Dedifferentiated amniotic fluid mesenchymal stem cell (primary cell): ENCODE results near the gene C4orf50.

Experiments
- DNase-seq: peaks from one replicate; pipeline ENCODE4 v3.0.0-alpha.2; 2016; ENCODE audit errors: extremely low spot score

The C4orf50 gene

DNA sequence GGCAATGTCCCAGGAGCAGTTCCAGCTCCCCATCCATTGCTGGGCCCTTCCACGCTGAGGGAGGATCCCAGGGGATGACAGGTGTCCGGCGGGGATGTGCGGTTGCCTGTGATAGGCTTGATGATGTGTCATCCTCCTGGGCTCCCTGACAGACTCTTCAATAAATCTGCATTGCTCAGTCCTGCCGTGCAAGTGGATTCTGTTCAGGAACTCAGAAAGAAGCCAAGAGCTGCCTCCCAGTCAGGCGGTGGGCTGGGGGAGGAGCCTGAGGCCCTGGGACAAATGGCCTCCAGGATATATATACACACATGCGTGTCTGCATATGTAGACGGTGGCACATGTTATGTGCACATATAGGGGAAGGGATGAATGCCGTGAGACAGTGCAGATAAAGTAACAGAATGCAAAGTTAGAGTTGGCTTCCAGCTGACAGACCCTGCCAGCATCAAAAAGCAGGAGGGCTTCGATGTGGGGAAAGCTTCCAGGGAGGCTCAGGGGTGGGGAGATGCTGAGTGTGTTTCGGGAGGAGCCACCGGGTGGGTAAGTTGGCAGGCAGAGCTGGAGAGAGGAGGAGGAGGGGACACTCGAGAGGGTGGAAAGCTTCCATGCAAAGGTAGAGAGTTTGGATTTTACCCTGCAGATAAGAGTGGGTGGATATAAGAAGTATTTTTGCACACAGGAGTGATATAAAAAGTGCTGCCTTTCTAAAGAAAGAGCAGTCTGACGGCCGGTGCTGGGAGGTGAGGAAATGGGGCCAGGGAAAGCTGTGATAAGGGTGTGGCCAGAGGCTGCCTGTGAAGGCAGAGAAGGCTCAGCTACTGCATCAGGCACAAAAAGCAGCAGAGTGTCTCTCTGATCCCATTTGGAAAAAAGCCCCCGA, 96.9 kb downstream of the C4orf50 start:
- DNase-seq: no peak

DNA sequence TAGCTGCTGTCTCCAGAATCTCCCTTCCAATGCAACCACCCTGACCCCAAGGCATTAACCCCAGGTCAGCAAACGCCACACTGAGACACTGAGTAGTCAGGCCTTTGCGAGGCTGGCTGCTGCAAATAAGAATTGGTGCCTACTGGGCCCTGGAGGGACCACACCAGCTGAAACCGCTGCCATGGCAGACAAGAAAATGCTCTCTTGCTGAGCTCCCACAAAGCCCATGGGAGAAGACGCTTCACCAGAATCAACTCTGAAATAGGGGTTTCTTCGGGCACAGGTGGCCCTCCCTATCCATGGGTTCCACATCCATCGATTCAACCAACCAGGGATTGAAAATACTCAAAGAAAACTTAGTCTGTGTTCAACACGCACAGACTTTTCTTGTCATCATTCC, 98.7 kb downstream of the C4orf50 start:
- no peak for DNase-seq

DNA sequence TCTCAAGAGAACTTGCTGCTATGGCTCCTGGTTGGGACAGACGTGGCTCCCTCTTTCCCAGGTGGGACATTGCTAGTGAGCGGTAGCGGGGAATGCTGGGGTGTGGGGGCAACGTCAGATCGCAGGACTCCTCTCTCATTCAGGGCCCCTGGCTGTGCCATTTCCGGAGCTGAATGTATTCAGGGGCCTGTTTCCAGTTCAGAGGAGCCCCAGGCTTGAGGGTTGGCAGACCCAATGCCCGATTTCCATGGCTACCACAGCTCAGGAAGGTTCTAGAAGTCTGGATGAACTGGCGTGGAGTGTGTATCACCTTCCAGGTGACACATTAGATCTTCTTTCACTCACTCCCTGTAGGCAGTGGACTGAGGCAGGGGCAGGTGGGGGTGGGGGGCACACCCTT, 99.2 kb downstream of the C4orf50 start:
- DNase-seq: no peak

DNA sequence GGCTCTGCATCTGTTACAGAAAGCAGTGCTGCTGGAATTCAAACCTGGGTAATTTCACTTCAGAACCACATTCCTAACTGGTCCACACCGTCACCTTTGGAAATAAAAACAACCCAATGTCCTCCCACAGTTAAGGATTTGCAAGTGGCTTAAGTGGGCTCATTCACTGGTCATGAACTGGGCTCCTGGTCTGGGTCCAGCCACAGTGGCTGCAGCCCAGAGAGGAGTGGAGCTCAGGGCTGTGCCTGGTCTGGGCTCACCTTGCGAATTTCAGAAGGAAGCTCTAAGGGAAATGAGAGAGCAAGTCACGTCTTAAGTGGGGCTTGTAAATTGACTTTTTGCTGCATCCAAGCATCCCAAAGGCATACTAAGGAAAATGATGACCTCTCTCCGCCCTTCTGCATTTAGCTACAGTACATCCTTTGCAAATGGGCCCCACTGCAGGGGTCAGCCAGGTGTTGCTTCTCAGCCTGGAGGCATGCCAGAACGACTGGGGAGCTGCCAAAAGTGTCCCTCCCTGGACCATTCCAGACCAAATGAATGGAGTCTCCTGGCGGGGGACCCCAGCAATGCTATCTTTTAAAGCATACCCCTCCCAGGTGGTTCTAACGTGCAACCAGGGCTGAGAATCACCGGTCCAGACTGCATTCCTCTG, 99.8 kb downstream of the C4orf50 start:
- no peak for DNase-seq

DNA sequence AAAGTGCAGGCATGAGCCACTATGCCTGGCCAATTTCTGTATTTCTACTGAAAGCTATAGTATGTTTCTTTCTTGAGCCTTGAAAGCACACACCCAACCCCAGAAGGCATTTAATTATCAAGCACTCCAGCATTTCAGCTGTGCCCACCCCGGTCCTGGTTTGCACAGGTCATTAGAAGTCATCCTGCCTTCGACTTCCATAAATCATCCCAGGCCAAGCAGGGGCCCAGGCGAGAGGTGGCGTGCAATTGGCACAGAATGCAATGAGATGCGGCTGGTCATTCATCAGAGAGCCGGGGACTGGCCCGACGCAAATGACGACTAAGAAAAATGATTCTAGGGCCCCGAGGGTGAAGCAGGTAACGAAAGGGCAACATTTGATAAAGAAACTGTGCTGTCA, 100.6 kb downstream of the C4orf50 start:
- DNase-seq: no peak

DNA sequence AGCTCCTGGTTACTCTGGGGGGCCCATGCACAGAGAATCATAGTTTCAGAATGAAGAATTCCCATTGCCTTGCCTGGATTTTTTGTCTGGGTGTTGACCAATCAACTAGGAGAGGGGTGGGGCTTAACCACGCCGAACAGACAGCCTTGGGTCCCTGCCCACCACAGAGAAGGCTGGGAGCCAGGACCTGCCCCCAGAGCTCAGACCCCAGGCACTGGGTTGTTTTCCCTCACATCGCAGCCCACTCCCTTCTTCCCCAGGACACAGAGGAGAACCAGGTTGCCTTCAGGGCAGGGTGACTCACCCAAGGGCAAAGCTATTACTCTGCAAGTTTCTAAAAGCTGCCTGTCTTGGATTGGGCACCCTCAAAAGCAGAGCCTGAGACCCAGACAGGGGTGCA, 102.0 kb downstream of the C4orf50 start:
- DNase-seq: no peak

DNA sequence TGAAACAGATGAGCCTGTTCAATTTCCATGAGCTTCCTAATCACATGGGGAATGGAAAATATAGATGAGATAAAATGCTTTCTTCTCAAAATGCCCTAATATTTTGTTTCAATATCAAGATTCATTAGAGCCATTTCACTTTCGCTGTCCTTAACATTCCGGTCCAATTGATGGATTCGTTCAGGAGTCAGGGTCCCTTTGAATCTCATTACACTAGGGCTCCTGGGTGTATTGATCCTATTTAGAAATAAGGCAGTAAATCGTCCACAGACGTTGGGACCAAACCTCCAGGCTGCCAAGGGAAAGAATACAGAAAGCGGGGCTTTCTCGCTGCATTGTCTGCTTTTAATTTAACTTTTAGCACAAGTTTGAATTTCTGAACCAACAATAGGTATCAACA, 104.8 kb downstream of the C4orf50 start:
- DNase-seq: no peak

DNA sequence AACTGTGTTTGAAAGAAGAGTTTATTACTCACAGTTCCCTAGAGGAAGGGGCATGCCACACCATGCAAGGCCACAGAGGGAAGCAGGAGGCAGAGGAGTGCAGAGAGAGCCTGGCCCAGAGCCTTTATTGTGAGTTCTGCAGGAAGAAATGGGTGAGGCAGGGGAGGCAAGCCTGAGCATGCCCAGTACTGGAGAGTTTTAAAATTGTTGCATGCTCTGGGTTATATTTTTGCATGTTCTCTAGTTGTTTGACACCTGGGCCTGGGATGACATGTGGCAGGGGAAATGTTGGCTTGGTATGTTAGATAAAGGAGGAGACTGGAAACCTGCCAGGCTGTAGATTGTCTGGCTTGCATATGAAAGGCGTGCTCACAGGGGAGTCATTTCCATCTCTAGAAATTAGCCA, 105.6 kb downstream of the C4orf50 start:
- no peak for DNase-seq

DNA sequence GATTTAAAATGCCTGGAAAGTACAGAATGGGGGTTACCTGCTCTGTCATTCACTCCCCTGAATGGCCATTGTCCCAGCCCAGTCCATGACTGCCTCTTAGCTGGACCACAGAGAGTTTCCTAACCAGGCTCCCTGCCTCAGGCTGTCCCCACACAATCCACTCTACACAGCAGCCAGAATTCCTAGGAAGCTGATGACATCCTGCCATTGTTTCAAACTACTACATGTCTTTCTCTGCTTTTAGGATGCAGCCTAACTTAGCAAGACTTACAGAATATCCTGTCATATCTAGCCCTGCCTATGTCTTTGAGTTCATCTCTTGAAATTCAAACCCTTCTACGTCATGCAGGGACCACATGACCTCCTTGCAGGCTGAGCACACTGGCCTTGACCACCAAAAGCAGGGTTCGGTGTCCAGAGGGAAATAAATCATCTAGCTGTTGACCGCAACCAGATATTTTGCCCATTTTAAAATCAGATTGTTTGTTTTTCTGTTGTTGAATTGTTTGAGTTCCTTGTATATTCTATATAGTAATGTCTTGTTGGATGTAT, 109.3 kb downstream of the C4orf50 start:
- DNase-seq: no peak

DNA sequence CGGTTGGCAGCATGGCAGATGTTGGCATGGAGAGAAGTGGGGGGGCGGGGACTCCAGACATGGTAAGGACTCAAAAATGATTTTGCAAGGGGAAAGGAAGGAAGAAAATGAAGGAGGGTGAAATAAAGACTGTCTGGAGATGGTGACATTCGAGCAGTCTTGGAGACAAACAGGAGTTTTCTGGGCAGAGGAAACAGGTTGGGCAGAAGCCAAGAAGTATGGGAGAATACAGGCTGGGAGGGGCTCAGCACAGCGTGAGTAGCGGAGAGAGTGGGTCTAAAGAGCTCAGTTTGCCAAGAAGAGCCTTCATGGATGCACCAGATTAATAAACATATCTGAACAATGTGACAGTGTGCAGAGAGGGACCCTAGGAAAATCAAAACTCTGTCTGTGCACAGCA, 112.0 kb downstream of the C4orf50 start:
- no peak for DNase-seq

DNA sequence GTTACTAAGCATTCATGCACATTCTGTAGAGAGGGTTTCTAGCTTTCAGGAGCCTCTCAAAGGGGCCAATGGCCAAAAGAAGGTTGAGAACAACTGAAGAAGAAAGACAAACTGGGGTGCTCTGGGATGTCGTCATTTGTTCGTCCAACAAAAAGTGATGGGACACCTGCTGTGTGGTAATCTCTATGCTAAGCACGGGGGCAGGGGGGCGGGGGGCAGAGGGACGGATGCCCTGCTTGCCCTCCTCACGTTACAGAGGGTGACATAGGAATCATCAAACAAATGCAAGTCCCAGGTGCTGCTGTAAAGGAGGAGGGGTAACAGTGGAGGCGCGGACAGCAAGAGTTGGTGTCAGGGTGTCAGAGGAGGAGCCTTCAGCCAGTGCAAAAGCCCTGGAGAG, 112.5 kb downstream of the C4orf50 start:
- DNase-seq: no peak

DNA sequence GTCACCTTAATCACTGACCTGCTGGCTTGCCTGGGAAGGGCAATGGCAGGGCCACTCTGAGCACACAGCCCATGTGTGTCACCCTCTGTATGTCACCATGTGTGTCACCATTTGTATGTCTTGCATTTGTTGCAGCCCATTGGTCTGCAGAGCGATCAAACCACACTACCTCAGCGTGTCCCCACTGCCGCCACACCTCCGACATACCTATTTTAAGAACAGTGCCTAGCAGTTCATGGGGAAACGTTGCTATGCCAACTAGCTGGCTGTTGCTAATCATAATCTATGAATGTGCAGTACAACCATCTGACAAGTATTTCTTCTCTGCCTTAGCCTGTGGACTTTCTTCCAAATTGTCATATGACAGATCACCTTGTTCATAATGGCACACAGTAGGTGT, 117.4 kb downstream of the C4orf50 start:
- DNase-seq: no peak

DNA sequence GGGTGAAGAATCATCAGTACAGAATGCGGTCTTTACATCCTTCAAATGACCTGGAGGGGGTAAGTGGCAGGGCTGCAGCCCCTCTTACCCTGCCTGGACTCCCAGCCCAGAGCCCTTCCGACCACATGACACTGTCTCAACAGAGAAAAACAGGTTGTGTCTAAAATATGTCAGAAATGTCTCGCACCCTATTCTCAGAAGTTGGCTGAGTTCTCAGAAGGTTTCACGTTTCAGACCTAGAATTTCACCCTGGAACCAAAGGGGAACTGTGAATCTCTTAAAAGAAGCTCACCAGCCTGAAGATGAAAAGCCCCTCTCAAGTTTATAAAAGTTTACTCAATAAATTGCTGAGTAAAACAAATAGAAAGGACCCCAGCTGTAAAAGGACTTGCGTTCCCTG, 118.3 kb downstream of the C4orf50 start:
- no peak for DNase-seq

DNA sequence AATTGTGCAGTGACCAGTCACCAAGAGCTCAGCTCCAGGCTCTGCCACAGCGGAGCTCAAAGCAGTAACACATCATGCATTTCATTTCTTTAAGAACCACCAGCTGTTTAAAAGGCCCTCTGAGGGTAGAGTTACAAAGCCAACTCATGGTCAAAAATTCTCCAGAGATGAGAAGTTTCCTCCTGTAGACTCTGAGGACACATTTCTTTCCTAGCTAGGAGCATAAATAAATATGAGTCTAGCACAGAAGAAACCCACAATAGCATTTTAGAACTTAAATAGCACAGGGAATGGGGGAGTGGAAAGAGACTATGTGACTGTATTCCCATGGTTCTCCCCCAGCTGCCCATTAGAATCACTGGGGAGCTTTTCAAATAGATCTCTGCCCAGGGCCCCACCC, 118.8 kb downstream of the C4orf50 start:
- no peak for DNase-seq

DNA sequence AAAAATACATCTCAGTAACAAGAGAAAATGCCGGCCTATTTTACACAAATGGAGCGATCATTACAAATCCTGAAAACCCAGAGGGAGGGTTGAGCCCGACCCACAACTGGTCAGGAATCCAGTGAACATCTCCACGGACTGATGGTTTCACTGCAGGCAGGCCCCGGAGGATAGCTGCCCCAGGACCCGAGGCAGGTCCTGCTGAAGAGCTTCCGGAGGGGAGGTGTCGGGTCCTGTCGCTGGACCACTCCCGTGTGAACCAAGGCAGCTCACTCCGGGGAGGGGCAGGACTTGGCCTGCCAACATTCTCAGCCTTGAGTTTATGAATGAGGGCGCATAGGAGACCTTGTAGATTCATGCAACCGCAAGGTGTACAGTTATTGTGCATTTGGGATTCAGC, 120.6 kb downstream of the C4orf50 start:
- DNase-seq: no peak

DNA sequence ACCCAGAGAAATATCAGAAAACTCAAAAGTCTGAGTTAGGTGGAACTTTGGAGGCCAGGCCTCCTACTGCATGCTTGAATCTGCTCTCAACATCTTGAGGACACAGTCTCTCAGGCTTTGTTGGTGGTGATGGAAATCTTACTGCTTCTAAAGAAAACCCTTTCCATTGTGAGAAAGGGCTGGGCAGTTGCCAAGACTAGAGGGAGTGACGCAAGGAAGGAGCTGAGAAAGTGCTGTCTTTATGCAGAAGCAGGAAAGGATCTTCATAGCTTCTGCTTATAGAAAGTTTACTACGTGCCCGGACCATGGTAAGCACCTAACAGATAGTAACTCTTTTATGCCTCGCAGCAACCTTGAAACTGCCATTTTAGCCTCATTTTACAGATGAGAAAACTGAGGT, 122.9 kb downstream of the C4orf50 start:
- no peak for DNase-seq

DNA sequence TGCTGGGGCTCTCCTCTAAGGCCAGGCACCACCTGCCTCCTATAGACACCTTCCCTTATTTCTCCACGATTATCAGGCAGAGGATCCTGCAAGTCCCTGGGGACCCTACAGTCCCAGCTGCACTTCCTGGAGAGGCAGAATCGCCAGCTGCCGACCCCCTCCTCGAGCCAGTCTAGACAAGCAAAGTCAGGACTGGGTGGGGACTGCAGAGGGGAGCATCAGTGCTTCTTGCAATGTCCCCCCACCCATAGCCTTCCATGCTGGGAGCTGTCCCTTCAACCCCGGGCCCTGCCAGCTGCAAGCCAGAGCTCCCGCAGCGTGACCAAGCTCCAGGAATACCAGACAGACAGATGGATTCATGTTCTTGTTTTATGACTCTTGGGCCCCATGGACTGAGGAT, 124.0 kb downstream of the C4orf50 start:
- DNase-seq: no peak

DNA sequence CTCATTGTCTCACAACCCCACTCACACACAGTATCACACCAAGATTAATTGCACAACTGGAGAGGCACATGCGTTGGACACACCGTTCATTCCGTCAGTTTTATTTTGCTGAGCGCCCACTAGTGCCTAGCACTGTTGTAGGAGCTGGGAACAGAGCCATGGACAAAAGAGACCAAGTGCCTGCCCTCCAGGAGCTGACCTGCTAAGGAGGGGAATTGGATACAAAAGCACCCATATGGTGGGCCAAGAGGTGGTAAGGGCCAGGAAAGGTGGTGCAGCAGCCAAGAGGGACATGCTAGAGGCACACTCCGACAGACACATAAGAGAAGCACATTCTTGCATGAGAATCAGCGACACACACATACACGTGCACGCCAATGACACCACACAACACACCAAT, 124.6 kb downstream of the C4orf50 start:
- no peak for DNase-seq

DNA sequence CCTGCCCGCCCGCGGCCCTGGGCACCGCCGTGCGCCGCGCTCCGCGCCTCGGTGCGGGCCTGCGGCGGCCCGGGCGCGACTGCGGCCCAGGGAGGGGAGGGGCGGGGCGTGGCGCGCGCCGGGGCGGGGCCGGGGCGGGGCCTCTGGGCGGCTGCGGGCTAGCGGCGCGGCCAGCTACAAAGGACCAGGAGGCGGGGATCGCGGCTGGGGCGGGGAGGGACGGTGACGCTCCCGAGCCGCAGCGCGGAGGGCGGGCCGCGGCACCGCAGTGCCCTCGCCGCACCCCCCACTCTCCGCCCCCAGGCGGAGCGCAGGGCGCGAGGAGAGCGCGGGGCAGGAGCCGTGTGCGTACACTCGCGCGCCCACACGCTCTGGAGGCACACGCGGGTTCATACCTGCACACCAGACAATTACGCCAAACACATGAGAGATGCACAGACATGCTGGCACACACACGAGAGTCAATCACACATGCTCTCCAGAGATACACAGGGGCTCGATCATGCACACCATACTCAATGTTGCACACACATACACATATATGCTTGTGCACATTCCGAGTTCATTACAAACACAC, 125.1 kb downstream of the C4orf50 start, which contains the start of gene CRMP1:
CRMP1 (minus strand) TSS at position 83 of the 577 bp plus-strand sequence. CDS start 117 bp downstream, outside the sequence.
- no peak for DNase-seq

DNA sequence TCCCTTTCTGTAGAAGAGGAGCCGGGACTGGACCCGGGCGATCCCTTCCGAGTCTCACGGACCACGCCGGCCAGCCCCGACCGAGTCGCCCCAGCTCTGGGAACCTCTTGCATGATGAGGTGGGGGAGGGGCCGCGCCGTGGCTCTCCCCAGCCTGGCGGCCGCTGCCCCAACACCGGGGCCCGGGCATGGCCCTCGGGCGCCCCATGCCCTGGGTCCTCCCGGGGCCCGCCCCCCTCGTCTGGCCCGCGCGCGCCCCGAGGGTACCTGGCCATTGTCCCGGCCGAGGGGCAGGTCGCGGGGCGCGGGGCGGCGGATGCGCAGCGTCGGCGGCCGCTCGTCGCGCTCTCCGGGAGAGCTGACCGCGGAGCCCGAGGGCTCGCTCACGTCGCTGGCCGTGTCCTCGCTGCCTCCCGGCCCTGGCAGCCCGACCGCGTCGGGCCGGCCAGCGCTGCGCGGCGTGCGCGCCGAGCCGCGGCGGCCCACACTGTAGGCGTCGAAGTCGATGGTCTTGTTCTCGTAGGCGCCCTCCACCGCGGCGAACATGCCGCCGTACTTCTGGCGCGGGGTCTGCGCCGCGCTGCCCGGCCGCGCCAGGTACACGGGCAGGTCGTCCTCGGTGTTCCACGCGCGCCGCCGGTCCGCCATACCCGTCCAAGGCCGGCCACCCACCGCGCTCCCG, 125.8 kb downstream of the C4orf50 start:
- no peak for DNase-seq

DNA sequence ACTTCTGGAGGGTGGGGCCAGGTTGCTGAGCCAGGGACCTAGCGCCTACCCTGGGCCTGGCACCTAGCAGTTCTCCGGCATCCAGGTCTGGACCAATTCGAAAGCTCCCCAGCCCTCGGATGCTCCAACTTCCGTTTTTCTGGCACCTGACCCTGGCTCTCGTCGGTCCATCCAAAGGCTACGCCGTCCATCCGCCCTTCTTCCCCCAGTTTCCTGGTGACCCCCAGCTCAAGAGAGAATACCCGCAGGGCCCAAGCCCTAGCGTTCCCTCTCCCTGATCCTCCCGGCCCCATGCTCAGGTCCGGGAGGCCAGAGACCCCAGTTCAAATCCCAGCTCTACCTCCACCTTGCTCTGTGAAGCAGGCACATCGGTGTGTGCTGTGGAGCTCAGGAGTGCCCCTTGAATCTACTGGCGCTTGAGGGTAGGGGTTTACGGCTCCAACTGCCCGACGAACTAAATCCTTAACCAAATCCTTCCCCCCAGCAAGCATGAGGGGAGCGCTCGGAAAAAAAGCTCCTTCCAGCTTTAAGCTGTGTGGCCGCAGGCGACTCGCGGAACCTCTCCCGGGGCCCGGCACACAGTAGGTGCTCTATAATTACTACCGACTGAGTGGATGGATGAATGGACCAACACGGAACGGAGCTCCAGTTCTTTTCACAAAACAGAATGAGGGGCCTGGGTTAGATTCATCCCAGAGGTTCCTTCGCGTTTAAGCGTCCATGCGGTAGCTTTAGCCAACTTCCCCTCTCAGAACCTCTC, 126.5 kb downstream of the C4orf50 start:
- DNase-seq: no peak
